Measurements from ENCODE around the gene COL16A1.

The COL16A1 gene

DNA sequence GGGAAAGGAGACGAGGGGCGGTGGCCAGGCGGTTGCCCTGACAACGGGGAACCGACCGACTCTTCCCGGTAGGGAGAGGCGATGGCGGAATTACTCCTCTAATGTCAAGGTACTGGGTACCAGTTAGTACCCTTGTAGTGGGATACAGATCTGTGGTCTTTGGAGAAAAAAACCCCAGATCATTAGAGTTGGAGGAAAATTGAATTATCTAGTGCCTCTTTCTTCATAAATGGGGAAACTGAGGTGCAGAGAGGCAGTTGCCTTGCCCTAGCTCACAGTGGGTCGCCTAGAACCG is 58.6 kb downstream of the COL16A1 start:
- DNase-seq = no peak

DNA sequence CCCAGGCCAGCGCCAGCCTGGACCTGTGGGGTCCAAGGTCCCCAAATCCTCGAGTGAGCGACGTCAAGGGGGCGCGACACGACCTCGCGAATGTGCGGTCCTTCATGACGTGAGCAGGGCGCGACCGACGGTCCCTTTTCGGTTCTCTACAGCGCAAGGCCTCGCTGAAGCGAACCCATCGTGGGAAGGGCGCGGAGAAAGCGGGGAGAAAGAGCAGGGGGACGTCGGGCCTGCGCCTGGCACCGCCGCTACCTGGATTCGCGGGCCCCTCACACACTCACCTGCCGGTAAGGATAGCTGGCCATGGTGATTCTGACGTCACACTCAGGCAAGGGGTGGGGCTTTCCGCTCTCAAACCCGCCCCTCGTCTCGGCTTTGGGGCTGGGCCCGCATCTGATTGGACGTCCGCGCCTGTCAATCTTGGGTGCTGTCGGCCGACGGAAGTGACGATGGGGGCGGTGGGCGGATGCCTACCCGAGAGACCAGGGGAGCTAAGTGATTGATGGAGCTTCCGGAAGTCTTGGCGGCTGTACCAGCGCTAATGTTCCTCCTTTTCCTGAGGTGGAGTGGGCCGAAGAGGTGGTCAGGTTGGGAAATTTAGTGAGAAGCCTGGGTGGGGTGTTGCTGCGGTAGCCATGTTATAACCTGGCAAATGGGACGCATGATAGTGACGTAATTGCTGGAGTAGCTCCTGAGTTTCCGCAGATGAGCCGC is 59.1 kb downstream of the COL16A1 start, which contains the start of gene PEF1:
Gene PEF1 (minus strand): TSS at position 317 of the 714 bp plus-strand sequence. CDS start 12 bp downstream, at position 305.
- peak; percentile 99 for DNase-seq

DNA sequence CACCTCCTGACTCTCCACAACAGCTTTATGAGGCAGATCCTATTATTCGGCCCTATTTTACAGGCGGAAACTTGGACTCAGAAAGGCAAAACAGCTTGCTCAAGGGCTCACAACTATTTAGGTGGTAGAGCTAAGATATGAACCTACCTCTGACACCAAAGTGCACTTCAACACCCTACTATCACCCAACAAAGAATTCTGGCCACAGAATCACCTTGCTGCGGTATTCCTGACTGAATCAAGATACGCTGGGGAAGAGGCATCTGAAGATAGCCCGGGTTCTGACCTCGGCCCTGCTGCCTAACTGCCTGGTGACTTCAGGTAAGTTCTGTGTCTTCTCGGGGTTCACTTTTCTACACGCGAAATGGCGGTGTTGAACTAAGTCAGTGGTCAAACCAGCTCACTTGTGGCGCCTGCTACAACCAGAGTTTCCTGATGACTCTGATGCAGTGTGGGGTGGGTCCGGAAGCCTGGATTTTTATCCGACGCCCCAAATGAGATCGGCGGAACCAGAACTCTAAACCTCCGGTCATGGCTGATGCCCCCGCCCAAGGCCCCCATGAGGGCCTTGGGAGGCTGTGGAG is 59.7 kb downstream of the COL16A1 start:
- no peak for DNase-seq

DNA sequence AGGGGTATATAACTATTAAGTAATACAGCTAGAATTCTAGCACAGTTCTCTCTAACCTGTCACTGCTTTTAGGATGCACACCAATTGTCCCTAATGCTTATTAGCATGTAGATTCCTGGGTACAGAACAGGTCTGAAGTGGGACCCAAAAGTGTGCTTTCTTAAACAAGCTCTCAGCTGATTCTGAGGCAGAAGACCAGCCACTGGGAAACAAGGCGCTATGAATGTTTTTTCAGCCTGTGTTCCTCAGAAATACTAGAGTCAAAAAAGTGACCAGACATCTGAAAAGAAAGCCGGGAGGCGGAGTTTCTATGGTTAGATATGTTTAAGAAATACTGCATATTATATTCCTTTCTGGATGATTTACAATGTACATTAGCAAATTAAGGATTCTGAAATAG is 60.9 kb downstream of the COL16A1 start:
- no peak for DNase-seq

DNA sequence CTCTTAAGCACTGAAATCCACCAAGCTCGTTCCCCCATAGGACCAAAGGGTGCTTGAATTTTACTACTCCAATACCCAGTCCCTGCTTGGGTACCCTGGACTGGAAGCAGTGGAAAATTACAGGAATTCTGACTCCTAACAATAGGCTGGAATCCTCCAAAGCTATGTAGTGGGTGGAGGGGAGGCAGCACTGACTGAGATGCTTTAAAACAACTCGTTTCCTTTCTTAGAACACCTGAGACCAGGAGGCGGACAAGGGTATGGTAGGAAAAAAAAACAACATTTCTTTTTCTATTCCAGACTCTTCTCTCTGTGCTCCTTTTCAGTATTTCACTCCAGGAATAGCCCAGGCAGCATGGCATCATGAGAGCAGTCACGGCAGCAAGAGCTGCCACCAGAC is 61.5 kb downstream of the COL16A1 start:
- no peak for DNase-seq

- no peak for DNase-seq
Observed at GRCh38 chr1:31640964-31641363, 62.9 kb downstream of the COL16A1 start.

DNA sequence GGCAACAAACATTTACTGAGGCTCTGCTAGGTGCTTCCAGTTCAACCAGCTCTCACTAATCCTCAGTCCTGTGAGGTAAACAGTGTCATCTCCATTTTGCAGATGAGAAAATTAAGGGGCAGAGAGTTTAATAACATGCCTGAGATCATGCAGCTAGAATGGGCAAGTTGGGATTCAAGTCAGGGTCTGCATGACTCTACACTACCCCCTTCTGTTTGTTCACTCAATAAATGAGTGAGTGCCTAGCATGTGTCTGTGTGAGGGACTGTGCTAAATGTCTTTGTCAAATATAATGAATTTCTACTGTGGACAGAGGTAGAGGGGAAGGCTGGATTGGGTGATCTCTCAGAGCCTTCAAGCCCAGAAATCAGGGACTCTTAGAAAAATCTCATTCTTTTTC is 63.6 kb downstream of the COL16A1 start:
- DNase-seq = no peak

GRCh38 chr1:31639543-31639942 is 64.3 kb downstream of the COL16A1 start:
- DNase-seq = no peak

DNA sequence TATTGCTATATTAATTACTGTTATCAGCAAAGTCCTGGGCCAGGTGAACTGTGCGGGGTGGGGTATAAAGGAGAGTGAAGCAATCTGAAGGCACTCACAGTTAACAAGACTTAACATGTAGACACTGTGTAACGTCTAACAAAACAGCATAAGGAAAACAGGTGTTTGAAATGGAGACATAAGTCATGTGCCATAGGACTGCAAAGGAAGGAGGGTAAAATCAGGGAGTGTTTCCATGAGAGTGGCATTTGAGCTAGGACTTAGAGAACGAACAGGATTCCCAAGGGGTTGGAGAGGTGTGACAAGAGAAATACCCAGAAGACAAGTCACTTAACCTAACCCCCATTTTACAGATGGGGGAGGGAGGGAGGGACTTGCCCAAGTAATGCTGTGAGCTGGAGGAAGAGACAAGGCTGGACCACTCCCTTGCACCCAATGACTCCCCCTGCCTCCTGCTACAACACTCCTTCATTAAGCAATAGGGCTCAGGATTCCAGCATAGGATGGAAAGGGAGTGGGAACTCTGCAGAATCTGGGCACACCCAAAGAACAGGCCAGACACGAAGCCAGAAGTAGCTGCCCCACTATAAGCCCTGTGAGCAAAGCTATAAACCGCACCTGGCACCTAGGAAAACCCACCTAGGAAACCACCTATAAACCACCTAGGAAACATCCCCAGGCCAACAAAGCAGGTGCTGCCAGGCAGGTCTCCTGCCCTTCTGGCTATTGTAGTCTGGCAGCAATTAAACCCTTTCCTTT is 65.7 kb downstream of the COL16A1 start:
- no peak for DNase-seq

DNA sequence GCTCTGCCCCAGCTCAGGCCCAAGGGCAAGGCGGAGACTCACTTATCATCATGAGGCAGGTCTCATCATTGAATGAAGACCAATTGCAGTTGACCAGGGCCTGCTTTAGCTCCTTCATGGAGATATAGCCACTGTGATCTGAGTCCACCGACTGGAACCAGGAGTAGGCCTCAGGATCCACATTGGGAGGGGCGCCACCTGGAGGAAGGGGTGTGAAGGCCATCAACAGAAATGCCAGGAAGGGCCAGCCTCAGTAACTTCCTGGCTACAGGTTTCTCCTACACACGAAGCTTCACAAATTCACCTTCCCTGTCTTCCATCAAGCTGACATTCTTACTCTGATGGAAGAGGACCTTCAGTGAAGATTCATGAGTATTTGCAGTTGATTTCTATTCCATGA is 70.7 kb downstream of the COL16A1 start:
- DNase-seq = no peak

DNA sequence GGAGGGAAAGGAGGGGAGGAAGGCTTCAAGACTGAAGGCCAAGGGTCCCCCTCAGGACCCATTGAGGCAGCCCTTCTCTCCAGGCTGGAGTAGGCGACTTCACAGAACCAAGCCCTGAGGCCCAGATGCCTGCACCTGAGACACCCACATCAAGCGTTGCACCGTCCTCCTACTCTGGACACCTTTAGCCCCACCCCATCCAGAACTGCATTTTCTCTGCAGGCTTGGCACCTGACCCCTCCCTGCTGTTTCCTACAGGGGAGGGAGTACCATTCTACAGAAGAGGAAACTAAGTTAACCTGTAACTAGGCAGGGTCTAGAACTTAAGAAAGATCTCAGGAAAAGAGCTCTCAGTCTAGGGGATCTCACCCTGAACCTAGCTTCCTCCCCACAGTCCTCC is 71.2 kb downstream of the COL16A1 start:
- DNase-seq = no peak

DNA sequence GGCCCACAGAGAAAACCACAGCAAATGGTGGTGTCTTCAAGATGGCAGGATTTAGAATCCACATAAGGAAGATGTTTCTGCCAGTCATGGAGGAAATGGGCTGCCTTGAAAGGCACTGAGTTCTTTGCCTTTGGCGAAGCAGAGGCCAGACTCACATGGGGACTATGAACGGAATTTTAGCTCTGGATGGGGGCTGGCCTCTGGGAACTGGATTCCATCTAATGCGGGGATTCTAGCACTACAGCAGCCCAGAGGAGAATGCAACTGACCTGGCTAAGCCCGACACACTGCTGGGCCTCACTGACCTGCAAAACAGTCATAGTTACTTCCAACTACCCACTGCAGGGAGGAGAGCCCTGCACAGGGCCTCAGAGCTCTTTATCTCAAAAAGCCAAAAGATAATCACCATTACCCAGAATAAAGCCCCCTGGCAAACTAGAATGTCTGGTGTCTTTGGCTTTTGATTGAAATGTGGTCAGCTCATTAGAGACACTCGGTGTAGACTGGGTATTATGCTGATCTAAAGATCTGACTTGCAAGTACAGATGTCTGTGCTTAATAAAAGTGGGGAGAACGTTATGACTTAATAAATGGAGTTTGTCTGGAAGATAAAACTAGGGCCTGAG is 74.8 kb downstream of the COL16A1 start:
- no peak for DNase-seq

DNA sequence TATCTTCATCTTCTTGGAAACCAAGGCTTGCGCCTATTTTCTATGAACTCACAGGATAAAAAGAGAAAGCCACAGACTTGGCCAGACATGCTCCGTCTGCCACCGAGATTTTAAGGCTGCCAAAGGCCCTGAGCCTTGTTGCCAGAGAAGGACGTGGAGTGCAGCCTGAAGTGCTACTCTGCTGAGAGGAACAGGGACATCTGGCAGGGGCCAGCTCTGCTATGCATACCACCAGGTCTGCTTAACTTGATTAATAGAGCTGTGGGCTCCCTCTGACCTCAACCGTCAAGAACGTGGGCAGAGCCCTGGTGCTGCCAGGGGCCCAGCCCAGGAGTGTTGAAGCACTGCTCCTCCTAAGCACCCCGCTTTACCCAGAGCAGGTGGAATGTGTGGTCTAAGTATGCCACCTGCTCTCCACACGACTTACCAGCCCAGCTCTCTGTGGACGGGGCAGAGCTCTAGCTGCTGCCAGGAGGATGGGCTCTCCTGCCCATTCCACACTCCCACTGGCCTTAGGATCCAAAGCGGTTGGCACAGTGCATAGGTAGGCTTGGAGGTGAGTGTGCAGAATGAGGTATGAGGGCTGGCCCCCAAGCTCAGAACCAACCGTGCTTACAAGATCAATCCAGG is 75.8 kb downstream of the COL16A1 start:
- DNase-seq = no peak

DNA sequence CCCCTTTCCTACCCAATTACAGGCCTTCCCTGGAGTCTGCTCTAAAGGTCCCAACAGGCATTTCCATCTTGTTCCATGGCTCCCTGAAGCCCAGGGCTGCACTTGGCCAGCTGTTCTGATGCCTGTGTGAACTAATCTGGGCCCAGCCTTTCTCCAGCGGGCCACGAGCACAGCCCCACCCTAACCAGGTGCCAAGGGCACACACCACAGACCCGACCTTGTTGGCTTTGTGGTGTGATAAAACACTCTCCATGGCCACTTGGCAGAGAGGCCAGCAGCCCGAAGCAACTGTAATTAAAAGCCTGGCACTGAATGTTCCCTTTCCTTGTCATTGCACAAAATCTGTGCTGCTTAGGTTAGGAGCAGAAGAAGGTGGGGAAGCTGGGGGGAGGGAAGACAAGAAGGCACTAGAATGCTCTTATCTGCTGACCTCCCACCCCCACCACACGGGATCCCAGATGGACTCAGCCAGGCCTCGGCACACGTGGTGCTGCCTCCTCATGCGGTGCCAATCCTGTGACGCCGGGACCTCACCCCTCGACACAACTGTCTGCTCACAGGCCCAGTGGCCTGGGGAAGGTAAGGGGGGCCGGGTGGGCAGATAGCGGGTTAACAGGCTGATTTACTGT is 76.4 kb downstream of the COL16A1 start:
- DNase-seq = no peak

DNA sequence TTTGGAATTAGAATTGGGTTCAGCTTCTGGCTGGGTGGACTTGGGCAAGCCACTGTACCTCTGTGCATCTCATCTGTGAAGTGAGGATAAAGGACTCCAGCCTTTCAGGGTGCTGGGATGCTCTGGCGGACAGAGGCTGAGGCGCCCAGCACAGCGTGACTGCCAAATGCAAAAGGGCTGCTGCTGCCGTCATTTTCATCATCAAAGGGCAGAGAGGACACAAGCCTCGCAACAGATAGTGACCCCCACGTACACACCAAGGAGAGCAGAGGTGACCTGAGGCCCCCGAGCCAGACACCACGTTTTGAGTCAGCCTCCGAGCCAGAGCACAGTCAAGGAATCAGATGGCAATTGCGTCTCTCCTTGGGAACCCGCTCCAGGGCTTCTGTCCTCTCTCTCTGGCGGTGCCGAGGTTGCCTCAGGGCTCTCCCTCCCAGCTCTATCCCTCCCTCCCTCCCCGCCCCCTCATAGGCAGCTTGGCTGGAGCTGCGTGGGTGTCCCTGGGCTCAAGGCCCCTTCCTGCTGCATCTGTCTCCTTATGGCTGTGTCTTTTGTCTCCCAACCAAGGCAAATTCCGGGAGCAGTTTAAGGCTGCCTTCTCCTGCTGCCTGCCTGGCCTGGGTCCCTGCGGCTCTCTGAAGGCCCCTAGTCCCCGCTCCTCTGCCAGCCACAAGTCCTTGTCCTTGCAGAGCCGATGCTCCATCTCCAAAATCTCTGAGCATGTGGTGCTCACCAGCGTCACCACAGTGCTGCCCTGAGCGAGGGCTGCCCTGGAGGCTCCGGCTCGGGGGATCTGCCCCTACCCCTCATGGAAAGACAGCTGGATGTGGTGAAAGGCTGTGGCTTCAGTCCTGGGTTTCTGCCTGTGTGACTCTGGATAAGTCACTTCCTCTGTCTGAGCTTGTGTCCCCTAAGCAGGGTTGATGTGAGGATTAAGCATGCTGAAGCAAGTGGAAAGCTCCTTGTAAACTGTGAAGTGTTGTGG is 77.3 kb downstream of the COL16A1 start:
- no peak for DNase-seq

DNA sequence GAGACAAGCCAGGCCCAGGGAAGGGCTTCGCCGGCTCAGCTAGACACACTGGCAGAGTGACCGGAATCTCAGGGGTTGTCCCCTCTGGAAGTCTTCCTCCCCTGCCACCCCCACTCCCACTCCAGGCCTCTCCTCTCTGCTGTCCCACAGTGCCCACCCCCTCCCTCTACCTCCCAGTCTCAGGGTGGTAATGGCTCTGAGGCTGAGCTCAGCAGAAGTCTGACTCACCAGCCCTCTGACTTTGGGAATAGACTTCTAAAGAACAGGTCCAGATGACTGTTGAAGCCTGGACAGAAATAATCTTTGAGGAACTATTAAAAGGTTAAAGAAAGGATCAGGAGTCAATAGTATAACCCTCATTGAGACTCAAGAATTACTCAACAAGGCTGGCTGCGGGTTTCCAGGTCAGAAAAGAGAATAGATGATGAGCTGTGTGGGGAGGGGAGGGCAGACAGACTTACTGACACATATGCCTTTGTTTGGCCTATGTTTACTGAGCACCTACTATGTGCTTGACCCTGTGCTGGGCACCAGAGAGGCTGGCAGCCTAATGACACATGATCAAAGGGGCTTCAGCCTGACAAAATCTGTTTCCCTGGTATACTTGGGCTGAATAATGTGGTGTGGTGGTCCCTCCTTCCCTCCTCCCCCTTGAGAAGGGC is 78.1 kb downstream of the COL16A1 start:
- DNase-seq = no peak

- DNase-seq = no peak
Observed at GRCh38 chr1:31624731-31625514, 78.9 kb downstream of the COL16A1 start.

DNA sequence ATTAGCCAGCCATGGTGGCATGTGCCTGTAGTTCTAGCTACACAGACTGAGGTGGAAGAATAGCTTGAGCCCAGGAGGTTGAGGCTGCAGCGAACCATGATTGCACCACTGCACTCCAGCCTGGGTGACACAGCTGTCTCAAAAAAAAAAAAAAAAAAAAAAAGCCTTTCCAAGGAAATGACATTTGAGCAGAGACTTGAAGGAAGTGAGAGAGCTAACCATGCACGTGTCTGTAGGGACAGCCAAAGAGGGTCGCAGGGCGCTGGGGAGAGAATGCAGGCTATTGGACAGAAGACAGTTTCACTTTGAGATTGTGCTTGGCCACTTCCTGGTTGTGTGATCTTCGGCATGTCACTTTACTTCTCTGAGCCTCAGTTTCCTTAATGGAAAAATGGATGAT is 79.5 kb downstream of the COL16A1 start:
- no peak for DNase-seq

- no peak for DNase-seq
Observed at GRCh38 chr1:31623365-31623764, 80.5 kb downstream of the COL16A1 start.
